Daoy (cell line): Measurements from ENCODE around the gene MON2. TPM values are rescaled to one million over a fixed set of nuclear protein-coding genes. Genes with fewer than 3 reads are reported as not detected.

Experiments used
- total RNA-seq: library from RNA; depleted of rRNA; stranded (reverse); fragments of >200 nt; shearing (Covaris generic); gene quantifications from 2 replicates; pipeline ENCODE4 v1.2.3, GENCODE V29; 2014; rRNA removed

MON2 gene
- total RNA-seq, 1 experiment from 2014 or later = 18.2 TPM

Other genes starting within 250 kb of the MON2 start
- gene USP15, start 206.4 kb upstream of the MON2 start, total RNA-seq = 42.6 and 53.4 TPM in 2 replicates